DND-41 (cell line): ENCODE measurements around the gene NELFB.

Experiments
- CTCF ChIP-seq: IDR thresholded peaks from 2 replicates; pipeline ENCODE4 v1.5.1; 2012; ENCODE audit warnings: borderline replicate concordance, low read length, moderate library complexity, mild to moderate bottlenecking; ENCODE audit not compliant: poor library complexity, severe bottlenecking; ENCODE audit errors: extremely low read depth
- EZH2 ChIP-seq: IDR thresholded peaks from 3 replicates; pipeline ENCODE4 v1.6.1; 2012; ENCODE audit warnings: borderline replicate concordance, low read depth, mild to moderate bottlenecking, moderate library complexity, low read length, inconsistent platforms; ENCODE audit not compliant: severe bottlenecking

- TF ChIP-seq CTCF = no peak
- no peak for TF ChIP-seq EZH2
Measured at GRCh38 chr9:137313326-137313936, 58.3 kb downstream of the NELFB start.
